HG03045 (cell line): Measurements from ENCODE around the gene MB.

Experiments used
- ATAC-seq: cut with Tn5 transposase; IDR thresholded peaks from one replicate; pipeline ENCODE4 v1.9.1; 2021; ENCODE audit warnings: mild to moderate bottlenecking, moderate library complexity; ENCODE audit not compliant: unreplicated experiment

Gene MB

DNA sequence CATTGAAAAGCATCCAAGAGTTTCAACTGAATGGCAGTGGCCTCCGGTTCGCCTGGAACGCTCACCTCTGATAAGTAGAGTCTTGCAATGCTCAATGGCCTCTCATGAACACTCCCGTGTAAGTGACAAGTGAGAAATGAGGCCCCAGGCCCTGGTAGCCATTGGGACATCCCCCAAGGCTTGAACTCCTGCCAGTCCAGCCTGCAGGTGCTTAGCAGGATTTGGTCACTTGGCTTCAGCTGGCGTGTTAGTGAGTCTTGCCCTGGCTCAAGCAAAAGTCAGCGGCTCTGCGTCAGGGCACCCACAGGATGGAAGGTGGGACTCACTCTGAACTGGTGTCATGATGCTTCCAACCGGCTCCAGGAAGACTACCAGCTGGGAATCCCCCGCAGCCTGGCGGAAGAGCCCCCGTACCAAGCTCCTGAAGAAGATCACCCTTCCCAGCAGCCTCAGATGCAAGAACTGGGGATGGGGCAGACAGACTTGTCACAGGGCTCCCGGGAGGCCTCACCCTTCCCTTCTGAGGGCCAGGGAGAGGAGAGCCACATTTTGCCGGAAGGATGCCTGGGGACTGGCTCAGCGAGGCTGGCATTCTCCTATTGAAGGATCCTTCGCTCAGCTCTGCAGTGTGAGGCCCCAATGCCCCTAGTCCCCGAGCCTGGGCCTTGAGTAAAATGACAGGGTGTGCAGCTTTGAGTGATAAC, 19.3 kb downstream of the MB start:
- no peak for ATAC-seq

DNA sequence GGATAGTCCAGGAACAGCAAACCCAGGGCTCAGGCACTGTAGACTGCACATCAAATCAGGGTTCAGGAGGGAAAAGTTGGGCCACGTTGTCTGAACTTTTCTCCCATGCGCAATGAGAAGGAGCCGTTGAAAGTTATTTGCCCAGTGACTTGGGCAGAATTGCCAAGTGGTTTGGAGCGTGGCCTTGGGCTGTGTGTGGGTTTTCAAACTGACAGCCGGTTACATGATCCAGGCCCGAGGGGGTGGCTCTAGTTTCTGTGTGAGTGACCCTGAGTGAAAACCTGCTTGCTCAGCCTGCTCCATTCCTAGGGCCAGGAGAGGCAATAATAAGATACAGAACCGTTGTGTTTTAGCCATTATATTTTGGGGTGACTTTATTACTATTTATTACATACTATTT, 20.3 kb downstream of the MB start:
- no peak for ATAC-seq

DNA sequence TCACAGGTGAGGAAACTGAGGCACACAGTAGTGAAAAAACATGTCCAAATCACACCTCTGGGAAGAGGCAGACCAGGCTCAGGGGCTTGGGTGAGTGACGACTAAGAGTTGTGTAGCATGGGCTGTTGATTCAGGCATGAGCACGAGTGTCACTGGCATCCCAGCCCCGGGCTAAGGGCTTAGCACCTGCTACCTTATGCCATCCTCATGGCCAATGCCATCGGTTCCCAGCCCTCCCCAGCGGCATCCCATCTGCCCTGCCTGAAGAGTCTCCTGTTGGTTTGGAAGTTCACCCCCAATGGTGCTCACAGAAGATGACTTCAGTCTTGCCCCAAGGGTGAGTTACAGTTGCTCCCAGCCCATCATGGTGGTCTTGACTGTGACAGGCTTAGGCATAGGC, 22.4 kb downstream of the MB start:
- ATAC-seq, result no peak

DNA sequence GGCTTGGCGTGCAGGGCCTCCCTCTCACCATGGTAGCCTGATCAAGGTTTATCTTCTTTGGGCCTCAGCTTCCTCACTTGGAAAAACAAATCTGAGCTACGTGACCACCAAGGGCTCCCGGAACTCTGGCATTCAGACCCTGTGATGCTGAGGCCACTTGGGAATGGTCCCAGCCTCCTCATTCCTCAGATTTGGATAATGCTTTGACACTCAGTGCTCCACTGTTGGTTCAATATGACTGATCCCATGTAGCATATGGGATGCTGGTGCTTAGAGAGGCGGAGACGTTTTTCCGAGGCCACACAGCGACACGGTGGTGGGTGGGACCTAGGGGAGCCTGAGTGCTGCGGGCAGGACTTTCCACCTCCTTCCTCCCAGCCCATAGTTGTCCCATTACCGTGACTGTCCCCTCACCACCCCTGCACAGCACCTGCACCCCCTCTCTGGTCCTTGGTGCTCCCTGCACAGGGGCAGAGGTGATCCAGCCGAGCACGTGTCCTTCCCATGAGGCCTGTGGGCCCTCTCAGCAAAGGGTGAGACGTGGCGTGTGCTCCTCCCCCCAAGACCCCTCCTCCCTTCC, 23.1 kb downstream of the MB start:
- no peak for ATAC-seq

DNA sequence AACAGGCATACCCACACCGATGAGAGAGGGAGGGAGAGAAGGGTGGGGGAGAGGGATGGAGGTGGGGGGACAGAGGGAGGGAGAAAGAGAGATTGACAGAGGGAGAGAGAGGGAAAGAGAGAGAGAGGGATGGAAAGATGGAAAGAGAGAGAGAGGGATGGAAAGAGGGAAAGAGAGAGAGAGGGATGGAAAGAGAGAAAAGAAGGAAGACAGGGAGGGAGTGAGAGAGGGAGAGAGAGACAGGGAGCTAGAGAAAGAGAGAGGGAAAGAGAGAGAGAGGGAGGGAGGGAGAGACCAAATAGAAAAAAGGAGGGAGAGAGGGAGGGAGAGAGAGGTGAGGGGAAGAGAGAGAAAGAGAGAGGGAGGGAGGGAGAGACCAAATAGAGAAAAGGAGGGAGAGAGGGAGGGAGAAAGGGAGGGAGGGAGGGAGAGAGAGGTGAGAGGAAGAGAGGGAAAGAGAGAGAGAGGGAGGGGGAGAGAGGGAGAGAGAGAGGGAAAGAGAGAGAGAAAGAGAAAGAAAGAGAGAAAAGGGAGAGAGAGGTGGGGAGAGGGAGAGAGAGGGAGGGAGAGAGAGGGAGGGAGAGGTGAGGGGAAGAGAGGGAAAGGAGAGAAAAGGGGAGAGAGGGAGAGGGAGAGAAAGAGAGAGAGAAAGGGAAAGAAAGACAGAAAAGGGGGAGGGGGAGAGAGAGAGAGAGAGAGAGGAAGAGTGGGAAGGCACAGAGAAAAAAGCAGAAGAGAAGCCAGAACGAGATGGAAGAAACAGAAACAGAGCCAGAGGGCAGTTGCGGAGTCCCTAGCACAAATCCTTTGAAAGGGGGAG, 23.8 kb downstream of the MB start:
- ATAC-seq, result no peak

DNA sequence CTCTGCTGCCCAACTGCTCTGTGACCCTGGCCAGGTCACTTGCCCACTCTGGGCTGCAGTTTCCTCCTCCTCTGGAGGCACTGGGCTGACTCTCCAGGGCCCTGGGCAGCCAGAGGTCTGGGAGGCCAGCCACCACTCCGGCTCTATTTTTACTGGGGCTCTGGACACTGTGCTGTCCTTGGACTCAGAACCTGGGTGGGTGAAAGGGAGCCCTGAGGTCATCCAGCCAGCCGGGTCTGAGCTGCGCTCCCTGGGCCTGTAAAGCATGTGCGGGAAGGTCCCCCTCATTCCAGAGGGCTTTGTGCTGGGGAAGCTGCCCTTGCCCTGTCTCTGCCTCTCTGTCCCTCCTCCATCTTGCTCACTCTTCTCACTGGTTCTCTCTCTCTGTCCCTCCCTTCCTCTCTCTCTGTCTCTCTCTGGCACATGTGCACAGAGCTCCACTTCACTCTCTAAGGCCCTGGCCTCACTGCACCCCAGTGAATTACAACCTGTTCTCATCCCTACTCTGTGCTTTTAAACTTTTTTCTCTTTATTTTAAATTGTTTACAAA, 24.6 kb downstream of the MB start:
- no peak for ATAC-seq

DNA sequence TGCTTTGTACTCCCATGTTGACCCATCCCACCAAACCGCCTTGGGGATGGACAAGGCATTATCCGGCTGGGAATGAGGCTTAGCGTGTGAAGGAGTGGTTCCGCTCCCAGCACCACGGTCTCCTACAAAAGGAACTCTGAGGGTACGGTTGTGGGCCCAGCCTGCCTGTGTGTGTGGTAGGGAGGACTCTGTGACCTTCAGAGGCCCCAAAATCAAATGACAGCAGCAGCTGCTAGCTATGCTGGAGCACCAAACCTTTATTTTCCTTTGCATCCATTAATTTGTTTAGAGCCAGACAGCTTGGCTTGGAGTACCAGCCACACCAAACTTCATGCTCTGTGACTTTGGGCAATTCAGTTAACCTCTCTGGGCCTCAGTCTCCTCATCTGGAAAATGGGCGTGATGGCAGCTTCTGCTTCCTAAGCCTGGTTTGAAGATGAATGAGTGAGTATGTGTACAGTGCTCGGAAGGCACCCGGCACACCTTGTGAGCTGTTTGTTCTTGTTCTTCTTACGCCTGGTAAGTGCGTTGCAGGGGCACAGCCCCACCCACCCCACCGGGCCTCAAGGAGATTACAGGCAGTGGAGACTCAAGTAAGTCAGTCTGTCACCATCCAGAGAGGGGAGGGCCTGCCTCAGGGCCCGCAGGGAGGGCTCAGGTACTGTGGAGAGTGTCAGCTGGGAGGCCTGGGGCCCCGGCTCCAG, 25.3 kb downstream of the MB start:
- ATAC-seq, result no peak

DNA sequence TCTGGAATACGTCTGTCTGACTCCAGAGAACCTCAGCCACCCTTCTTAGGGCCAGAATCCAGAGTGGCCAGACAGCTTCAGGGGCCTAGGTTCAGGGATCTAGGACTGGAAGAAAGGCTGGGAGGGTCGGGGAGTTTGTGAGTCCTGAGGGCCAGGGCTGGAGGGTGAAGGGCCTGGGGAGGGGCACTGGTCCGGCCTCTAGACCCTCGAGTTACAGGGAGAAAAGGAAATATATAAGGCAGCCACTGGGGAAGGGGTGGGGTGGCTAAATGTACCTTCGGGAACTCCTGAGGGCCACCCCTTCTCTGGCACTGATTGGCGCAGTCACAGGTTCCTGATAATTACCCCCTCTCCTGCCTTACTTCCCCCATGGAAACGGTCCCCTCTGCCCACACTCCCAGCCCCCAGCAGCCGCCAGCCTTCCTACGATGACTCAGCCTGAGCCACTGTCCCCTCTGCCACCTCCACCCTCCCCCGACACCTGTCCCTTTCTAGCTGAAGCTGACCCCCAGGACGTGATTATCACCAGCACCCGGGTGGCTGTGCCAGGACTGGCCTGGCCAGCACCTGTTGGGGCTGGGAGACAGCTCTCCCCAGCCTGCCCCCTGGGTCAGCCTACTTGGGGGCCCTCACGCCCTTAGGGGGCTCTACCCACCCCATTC, 26.4 kb downstream of the MB start:
- ATAC-seq, result no peak

DNA sequence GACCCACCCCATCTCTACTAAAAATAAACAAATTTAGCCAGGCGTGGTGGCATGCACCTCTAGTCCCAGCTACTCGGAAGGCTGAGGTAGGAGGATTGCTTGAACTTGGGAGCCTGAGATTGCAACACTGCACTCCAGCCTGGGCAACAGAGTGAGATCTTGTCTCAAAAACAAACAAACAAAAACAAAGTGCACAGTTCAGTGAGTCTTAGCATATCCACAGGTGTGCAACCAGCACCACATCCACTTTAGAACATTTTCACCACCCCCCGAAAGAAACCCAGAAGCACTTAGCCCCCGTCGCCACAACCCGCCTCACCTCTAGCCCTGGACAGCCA, 27.4 kb downstream of the MB start:
- ATAC-seq, result no peak

DNA sequence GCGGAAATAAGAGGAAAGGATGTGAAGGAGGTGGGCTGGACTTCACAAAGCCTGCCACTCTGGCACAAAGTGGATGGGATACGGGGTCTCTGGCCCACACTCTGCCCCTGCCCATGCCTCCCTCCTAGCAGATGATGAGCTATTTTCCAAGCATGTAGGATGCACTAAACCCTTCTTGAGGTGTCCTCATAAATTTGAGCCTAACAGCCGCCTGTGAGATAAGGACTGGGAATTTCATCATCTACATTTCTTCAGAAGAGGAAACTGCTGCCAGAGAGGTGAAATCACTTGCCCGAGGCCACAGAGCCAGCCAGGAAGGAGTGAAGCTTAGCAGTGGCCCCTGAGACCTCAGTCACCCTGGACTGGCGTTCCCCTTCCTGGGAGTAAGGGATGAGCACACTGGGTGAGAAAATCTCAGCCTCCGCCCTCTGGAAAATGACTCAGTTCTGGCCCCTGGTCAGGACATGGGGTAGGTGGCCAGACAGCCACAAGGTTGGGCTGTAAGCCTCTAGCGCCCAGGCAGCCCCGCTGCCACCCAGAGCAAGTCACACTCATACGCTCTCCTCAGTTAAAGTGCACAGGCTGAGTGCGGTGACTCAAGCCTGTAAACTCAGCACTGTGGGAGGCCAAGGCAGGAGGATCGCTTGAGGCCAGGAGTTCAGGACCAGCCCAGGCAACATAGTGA, 27.9 kb downstream of the MB start:
- no peak for ATAC-seq

DNA sequence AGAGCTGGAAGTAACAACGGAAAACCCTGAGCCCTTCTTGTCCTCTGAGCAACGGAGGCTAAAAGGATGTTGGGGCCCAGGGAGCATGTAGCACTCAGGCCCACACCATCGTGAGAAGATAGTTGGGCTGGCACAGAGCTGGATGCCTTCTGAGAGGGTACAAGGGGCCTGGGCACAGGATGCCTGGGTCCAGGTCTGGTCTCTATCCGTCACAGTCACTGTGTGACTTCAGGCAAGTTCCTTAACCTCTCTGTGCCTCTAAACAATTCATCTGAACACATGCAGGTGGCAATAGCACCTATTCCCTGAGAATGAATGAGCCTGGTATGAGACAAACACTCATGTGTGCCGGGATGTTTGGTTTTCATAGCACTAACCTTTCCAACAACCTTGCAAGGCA, 29.2 kb downstream of the MB start:
- ATAC-seq, result no peak

DNA sequence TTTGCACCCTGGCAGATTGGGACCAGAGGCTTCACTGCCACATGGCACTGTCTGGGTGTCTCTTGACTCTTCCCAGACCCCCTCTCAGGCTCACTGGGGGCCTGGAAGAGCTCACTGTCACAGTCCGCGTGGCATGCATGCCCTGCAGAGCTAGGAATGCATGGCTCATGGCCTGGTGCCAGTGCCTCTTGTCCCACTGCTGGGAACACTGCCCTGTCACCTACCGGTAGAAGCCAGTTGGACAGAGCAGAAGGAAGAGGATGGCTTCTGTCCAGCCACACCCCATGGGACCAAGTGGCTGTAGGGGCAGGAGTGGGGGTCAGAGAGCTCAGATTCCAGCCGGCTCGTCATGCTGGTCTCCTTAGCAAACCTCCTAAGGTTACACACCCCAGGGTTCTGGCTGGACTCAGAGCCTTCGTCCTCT, 29.7 kb downstream of the MB start:
- no peak for ATAC-seq

DNA sequence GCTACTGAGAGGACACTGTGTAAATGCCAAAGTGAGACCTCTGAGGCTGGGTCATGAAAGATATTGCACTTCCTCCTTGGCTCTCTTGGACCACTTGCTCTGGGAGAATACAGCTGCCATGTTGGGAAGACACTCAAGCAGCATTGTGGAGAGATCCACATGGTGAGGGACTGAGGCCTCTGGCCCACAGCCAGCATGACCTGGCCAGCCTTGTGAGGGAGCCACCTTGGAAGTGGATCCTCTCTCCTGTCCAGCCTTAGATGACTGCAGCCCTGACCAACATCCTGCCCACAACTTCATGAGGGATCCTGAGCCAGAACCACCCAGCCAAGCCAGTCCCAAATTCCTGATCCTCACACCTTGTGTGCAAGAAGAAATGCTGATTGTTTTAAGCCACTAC, 30.4 kb downstream of the MB start:
- no peak for ATAC-seq

DNA sequence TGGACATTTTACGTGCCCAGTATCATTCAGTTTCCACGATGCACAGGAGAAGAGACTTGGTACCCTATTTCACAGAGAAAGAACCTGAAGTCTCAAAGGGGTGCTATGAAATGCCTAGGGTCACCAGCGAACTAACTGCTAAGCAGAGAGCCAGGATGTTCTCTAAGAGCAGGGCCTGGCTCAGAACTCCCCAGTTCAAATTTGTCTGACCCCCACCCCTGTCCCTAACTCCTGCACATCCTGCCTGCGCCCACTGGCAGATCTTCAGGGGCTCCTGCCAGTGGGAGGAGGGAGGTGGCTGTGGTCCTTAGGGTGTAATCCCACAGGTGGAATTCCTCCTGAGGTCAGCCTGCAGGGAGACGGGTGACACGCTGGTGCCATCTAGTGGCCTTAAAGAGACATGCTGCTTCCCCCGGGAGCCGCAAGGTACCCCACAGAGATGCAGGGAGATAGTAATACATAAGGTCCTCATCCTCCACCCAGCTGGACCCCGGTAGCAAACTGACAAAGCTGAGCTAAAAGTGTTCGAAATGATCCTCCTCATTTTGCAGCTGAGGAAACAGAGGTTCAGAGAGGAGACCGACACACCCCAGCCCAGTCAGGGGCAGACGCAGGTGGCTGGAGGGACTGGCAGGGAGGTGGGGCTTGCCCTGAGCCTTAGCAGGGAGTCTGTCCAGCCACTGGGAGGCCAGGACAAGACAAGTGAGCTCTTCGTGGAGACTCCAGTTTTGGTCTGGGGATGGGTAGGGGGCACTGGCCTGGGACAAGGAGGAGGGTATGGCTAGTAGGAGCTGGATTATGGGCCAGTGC, 34.1 kb downstream of the MB start:
- ATAC-seq, result no peak

DNA sequence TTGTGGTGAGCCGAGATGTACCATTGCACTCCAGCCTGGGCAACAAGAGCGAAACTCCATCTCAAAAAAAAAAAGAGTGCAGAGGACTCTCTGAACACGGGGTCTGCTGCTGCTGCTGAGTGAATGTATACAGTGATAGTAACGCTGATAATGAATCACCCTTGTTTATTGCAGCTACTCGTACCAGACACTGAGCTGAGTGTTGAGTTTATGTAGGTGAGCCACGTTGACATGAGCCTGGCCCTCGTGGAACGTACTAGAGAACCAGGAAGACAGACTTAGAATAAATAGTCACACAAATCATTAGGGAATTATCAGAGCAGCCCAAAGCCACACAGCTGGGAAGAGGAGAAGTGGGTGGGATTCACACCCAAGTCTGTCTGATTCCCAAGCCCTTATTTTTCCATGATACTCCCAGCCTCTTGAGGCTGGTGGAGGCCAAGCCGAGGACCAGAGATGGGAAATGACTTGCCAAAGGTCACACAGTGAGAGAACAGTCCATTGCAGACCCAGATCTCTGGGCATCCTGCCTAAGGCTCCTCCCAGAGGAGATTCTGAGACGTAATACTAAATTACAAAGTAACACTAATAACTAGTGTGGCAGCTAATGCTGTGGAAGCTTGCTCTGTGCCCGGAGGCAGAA, 34.8 kb downstream of the MB start:
- no peak for ATAC-seq

DNA sequence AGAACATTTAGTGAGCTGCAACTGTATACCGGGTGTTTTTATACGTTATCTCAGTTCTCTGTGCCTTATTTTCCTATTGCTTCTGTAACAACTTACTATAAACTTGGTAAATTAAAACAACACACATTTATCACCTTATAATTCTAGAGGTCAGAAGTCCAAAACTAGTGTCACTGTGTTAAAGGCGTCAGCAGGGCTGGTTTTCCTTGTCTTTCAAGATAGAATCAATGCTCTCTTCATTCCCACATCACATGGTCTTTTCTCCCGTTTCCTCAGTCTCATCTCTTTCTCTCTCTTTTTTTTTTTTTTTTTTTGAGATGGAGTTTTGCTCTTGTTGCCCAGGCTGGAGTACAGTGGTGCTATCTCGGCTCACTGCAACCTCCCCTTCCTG, 36.1 kb downstream of the MB start:
- no peak for ATAC-seq

DNA sequence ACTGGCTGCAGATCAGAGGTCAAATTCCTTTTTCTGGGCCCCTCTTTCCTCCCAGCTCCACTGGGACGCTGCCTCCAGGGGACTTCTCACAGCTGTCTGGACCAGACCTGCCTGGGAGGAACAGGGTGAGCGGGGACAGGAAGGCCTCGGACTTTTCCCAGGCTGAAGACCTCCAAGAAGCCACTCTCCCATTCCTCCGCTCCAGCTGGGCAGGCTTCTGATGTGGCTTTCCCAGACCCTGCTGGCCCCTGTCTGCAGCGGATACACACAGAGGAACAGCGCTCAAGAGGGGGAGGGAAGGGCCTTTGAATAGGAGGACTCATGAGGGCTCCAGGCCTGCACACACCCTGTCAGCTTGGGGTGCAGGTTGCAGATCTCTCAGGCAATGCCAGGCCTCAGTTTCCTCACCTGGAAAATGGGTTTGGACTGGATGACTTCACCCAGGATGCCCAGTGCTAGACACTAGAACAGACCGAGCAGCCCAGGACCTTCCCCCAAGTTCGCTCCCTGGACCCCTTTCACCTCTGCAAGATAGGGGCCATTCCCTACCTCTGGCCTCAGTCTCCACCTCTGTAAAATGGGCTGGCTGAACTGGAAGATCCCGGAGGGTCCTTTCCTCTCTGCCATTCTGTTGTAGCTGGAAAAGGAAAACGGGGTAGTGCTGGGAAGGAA, 36.6 kb downstream of the MB start:
- no peak for ATAC-seq

DNA sequence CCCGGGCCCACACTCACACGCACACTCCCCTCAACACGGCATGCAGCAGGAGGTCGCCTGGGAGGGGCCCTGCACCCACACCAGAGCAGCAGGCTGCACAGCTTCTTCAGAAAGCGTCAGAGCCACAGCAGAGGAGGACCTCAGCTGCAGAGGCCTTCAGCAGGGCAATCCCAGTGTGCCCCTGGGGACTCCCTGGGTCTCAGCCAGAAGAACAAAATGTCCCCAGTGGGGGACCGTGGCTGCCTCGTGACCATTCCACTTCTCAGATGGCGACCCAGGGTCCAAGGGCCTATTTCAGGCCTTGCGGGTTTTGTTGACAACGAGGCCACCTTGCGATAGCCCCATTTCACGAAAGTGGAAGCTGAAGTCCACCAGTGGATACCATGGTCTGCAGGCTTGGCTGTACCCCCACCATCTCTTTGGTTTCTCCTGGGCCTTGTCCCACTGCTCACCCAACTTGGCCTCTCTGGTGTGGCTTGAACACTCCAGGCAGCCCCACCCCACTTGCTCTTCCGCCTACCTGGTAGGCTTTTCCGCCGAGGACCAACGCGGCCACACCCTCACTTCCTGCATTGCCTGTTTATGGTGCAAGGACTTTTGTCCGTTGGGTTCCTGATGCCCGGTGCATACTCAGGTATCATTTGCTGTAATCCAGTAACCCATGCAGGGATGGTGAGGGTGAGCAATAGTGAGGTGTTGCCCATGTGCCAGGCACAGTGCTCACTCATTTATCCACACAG, 38.1 kb downstream of the MB start:
- no peak for ATAC-seq
